ENCODE results near the gene SEPTIN5.

SEPTIN5 gene

GRCh38 chr22:19760058-19760950, 46.0 kb downstream of the SEPTIN5 start, which contains the start of gene TBX1:
Gene TBX1, plus strand, starts transcription at chr22:19760778. Its CDS starts 66 bp downstream, at chr22:19760844.
- H3K79me2 ChIP-seq (ENCODE audit: insufficient read depth, low read length): no peaks in the 10 kb centered on the region
- no peaks in the 10 kb centered on the region for H3F3A ChIP-seq (ENCODE audit: insufficient read depth)
- H3K4me2 ChIP-seq (ENCODE audit: low read depth, low read length, poor library complexity, severe bottlenecking): no peak within 1 kb of the TSS
- H3K27me3 ChIP-seq (ENCODE audit: low read length): no peaks in the 10 kb centered on the region
- no peaks in the 10 kb centered on the region for H4K20me1 ChIP-seq (ENCODE audit: low read depth, low read length)
- no peaks in the 10 kb centered on the region for H3K9me3 ChIP-seq (ENCODE audit: insufficient read depth, low read length)
- H3K4me3 ChIP-seq (ENCODE audit: insufficient read depth, low read length, poor library complexity, severe bottlenecking): no peak within 1 kb of the TSS
- no peak within 1 kb of the TSS for H3K27ac ChIP-seq (ENCODE audit: low read depth, low read length)
- no peak within 1 kb of the TSS for H3K9ac ChIP-seq (ENCODE audit: low read length)
- no peak within 1 kb of the TSS for H2AFZ ChIP-seq (ENCODE audit: low read depth, low read length, severe bottlenecking)
- H3K36me3 ChIP-seq (ENCODE audit: low read length): no peaks in the 10 kb centered on the region
- no peaks in the 10 kb centered on the region for H3K9me2 ChIP-seq (replicated peaks; ENCODE audit: insufficient read depth, low read length)
- no peak for TF ChIP-seq EZH2phosphoT487 (conservative IDR thresholded peaks at IDR 0.05; ENCODE audit: low read length)
- TF ChIP-seq CTCF (IDR thresholded peaks at IDR 0.05; ENCODE audit: insufficient read depth, low read length, poor library complexity, severe bottlenecking): no peak

DNA sequence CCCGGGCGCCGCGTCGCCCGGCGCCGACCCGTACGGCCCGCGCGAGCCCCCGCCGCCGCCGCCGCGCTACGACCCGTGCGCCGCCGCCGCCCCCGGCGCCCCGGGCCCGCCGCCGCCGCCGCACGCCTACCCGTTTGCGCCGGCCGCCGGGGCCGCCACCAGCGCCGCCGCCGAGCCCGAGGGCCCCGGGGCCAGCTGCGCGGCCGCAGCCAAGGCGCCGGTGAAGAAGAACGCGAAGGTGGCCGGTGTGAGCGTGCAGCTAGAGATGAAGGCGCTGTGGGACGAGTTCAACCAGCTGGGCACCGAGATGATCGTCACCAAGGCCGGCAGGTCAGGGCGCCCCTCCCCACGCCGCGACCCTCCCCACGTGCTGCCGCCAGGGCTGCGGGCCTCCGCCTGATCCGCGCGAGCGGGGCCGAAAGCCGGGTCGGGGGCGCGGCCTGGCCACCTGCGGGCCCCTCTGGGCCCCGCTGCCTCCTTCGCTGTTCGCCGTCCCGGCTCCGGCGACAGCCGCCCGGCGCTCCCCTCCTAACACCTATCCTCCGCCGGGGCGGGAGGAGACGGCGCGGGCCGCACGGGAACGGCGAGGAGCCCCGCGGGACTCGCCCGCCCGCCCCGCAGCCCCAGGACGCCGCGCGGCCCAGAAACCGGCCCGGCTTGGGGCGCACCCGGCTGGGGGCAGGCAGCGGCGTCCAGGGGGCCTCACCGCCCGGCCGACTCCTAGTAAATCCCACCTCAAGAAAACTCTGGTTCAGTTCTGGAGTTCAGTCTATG, 46.8 kb downstream of the SEPTIN5 start:
- Histone ChIP-seq H3K4me2 (ENCODE audit: low read depth, low read length, poor library complexity, severe bottlenecking) (no peak overlapping the region), H3K9ac (ENCODE audit: low read length) (no peak overlapping the region), H3F3A (ENCODE audit: insufficient read depth) (no peaks in the 10 kb centered on the region), H3K9me3 (ENCODE audit: insufficient read depth, low read length) (no peaks in the 10 kb centered on the region), H3K36me3 (ENCODE audit: low read length) (no peaks in the 10 kb centered on the region), H4K20me1 (ENCODE audit: low read depth, low read length) (no peaks in the 10 kb centered on the region), H3K4me3 (ENCODE audit: insufficient read depth, low read length, poor library complexity, severe bottlenecking) (no peak overlapping the region), H3K9me2 (replicated peaks; ENCODE audit: insufficient read depth, low read length) (no peaks in the 10 kb centered on the region), H2AFZ (ENCODE audit: low read depth, low read length, severe bottlenecking) (no peak overlapping the region), H3K79me2 (ENCODE audit: insufficient read depth, low read length) (no peaks in the 10 kb centered on the region), H3K27me3 (ENCODE audit: low read length) (no peaks in the 10 kb centered on the region), H3K27ac (ENCODE audit: low read depth, low read length) (no peak overlapping the region)
- no peak for TF ChIP-seq CTCF (IDR thresholded peaks at IDR 0.05; ENCODE audit: insufficient read depth, low read length, poor library complexity, severe bottlenecking)
- no peak for TF ChIP-seq EZH2phosphoT487 (conservative IDR thresholded peaks at IDR 0.05; ENCODE audit: low read length)

- no peaks in the 10 kb centered on the region for H3K27me3 ChIP-seq (ENCODE audit: low read length)
- no peaks in the 10 kb centered on the region for H4K20me1 ChIP-seq (ENCODE audit: low read depth, low read length)
Measured at GRCh38 chr22:19761725-19762567, 47.6 kb downstream of the SEPTIN5 start.

More at GRCh38 chr22:19761725-19762567, 47.6 kb downstream of the SEPTIN5 start:
- H3K36me3 ChIP-seq (ENCODE audit: low read length): no peaks in the 10 kb centered on the region
- H3K9ac ChIP-seq (ENCODE audit: low read length): no peak overlapping the region
- H3K4me2 ChIP-seq (ENCODE audit: low read depth, low read length, poor library complexity, severe bottlenecking): no peak overlapping the region
- no peak overlapping the region for H3K27ac ChIP-seq (ENCODE audit: low read depth, low read length)
- H3F3A ChIP-seq (ENCODE audit: insufficient read depth): no peaks in the 10 kb centered on the region
- no peak overlapping the region for H3K4me3 ChIP-seq (ENCODE audit: insufficient read depth, low read length, poor library complexity, severe bottlenecking)
- no peak overlapping the region for H2AFZ ChIP-seq (ENCODE audit: low read depth, low read length, severe bottlenecking)
- H3K9me3 ChIP-seq (ENCODE audit: insufficient read depth, low read length): no peaks in the 10 kb centered on the region
- no peak for TF ChIP-seq CTCF (IDR thresholded peaks at IDR 0.05; ENCODE audit: insufficient read depth, low read length, poor library complexity, severe bottlenecking)
- TF ChIP-seq EZH2phosphoT487 (conservative IDR thresholded peaks at IDR 0.05; ENCODE audit: low read length): no peak
- no peaks in the 10 kb centered on the region for H3K79me2 ChIP-seq (ENCODE audit: insufficient read depth, low read length)
- H3K9me2 ChIP-seq (replicated peaks; ENCODE audit: insufficient read depth, low read length): no peaks in the 10 kb centered on the region

Measured in SU-DHL-6 (cell line).